Stomach (tissue), 9 donors: ENCODE results near the gene ARRDC2. TPM values are rescaled to one million over a fixed set of nuclear protein-coding genes. Genes with fewer than 3 reads are reported as not detected.
"Not testable (repeated sequence)": the region's sequence is repeated elsewhere in the genome, so short reads cannot be mapped to it uniquely, and the experiment has no call there.

ENCODE experiments used
- DNase-seq, 2 donors: peaks; one replicate each; pipeline versions ENCODE4 v3.0.0 to v3.0.0-alpha.2; 2013 to 2019
- H3K27ac ChIP-seq, 5 donors: fragments of 200-600 bp in 4 of 5; sonication (generic) in 4 of 5; one replicate each; pipeline ENCODE4 v1.5.1; 2013 to 2019; ENCODE audit warnings: mild to moderate bottlenecking in 1 of 5, moderate library complexity in 1 of 5
- H3K27me3 ChIP-seq, 3 donors: fragments of 200-600 bp; sonication (generic); one replicate each; pipeline ENCODE4 v1.5.1; 2017 to 2019; ENCODE audit warnings: mixed run types in 1 of 3
- H3K36me3 ChIP-seq, 4 donors: fragments of 200-600 bp; sonication (generic); 1 replicate in 3 of 4; 2 replicates in 1 of 4; pipeline ENCODE4 v1.5.1; 2016 to 2019
- H3K4me1 ChIP-seq, 4 donors: fragments of 200-600 bp; sonication (generic); one replicate each; pipeline ENCODE4 v1.5.1; 2016 to 2019
- H3K4me3 ChIP-seq, 4 donors: fragments of 200-600 bp; sonication (generic) in 3 of 4; one replicate each; pipeline ENCODE4 v1.5.1; 2016 to 2019; ENCODE audit warnings: mild to moderate bottlenecking in 1 of 4
- H3K9me3 ChIP-seq, 4 donors: fragments of 200-600 bp; sonication (generic); one replicate each; pipeline ENCODE4 v1.5.1; 2016 to 2019
- EP300 ChIP-seq: sonication (generic); formaldehyde crosslinking; IDR thresholded peaks from one replicate; pipeline ENCODE4 v1.6.1; 2017; ENCODE audit warnings: antibody characterized with exemption
- POLR2A ChIP-seq, 4 donors: fragments of 450-650 bp; IDR thresholded peaks; one replicate each; pipeline ENCODE4 v1.6.1; 2016; ENCODE audit warnings: antibody characterized with exemption in 4 of 4, control low read depth in 2 of 4, mild to moderate bottlenecking in 1 of 4, moderate library complexity in 1 of 4
- POLR2AphosphoS5 ChIP-seq, 3 donors: sonication (generic); formaldehyde crosslinking; IDR thresholded peaks; one replicate each; pipeline ENCODE4 v1.6.1; 2016; ENCODE audit warnings: antibody characterized with exemption in 3 of 3
- WGBS, 5 donors: extraction: QIAGEN DNeasy Blood & Tissue Kit in 3 of 5; methylation state at CpG; one replicate each; pipeline versions ENCODE4 v1.1.5 to v1.1.7; 2013 to 2018; 5-methylcytosine and 5-hydroxymethylcytosine counted together
- intact Hi-C: fragments of 100-400 bp; cut with DNase I; formaldehyde crosslinking; loops from one replicate; pipeline ENCODE4 v1.15.1; 2023; ENCODE audit warnings: low total_unique reads
- polyA plus RNA-seq, 3 donors: library from polyadenylated mRNA; stranded (reverse); fragments of 200-250 nt; gene quantifications; one replicate each; pipeline ENCODE4 v1.2.3, GENCODE V29; 2013
- total RNA-seq, 5 donors: library from RNA; depleted of rRNA; stranded (reverse); fragments of >200 nt; gene quantifications; one replicate each; pipeline versions ENCODE4 v1.1.0 to v1.2.3, GENCODE V29; 2014 to 2016
- TF ChIP-seq, protein P1 (sequence below), 7 experiments: fragments of 450-650 bp in 4 of 7; fragments of 200-600 bp in 3 of 7; sonication (generic) in 3 of 7; IDR thresholded peaks; one replicate each; pipeline ENCODE4 v1.5.1; 2016 to 2019; ENCODE audit warnings: antibody characterized with exemption in 7 of 7, control low read depth in 2 of 7, mild to moderate bottlenecking in 1 of 7
- donor health status: healthy with polysubstance abuse.
- donor health status: Bipolar disorder and iron deficiency.
- donor health status: healthy.

The ARRDC2 gene
- total and polyA plus RNA-seq, 8 donors = 19.8 to 130 (median 36.3) TPM

DNA sequence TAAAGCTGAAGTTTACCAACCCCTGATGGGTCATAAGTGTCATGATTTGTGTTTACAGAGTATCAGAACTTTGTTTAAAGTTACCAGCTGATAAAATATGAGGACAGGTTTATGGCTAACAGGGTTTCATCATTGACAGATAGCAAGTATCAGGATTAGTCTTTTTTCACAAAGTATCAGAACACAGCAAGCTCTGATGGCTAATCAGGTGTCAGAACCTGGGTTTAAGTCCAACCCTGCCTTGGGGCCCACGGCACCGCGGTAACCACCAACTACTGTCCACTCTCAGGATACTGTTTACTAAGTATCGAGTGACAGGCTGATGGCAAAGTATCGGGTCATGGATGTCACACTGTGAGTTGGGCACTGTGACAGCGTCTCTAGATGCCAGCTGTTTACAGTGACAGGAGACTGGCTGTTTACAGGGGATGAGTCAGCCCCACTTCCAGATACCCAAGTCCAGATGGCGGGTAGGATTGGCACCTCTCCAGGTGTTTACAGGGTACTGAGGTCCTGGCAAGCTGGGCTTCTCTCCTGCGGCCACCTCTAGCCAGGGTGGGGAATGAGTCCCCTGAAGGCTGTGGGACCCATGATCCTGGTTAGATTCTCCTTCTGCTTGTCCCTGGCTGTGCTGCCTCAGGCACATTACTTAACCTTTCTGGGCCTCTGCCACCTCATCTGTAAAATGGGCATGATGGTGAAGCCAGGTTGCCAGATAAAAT, 21.8 kb downstream of the ARRDC2 start:
- Histone ChIP-seq H3K4me1 (peaks cover 5 to 28% (median 11%) of the 10 kb centered on the region in 4 donors), H3K4me3 (no peak overlapping the region), H3K27ac (peak overlapping the region in 3 of 5 donors; percentile 26 to 42 (median 38)), H3K9me3 (no peaks in the 10 kb centered on the region), H3K36me3 (no peaks in the 10 kb centered on the region), H3K27me3 (no peaks in the 10 kb centered on the region)
- intact Hi-C loops = no loop called here
- TF ChIP-seq, protein P1, sequence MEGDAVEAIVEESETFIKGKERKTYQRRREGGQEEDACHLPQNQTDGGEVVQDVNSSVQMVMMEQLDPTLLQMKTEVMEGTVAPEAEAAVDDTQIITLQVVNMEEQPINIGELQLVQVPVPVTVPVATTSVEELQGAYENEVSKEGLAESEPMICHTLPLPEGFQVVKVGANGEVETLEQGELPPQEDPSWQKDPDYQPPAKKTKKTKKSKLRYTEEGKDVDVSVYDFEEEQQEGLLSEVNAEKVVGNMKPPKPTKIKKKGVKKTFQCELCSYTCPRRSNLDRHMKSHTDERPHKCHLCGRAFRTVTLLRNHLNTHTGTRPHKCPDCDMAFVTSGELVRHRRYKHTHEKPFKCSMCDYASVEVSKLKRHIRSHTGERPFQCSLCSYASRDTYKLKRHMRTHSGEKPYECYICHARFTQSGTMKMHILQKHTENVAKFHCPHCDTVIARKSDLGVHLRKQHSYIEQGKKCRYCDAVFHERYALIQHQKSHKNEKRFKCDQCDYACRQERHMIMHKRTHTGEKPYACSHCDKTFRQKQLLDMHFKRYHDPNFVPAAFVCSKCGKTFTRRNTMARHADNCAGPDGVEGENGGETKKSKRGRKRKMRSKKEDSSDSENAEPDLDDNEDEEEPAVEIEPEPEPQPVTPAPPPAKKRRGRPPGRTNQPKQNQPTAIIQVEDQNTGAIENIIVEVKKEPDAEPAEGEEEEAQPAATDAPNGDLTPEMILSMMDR (IDR thresholded peaks at IDR 0.05) = no peak
- TF ChIP-seq POLR2A (IDR thresholded peaks at IDR 0.05) (no peak), EP300 (no peak), POLR2AphosphoS5 (IDR thresholded peaks at IDR 0.05) (no peak)
- 23 to 33% (median 25%) methylated on average over 6 to 8 of the region's 8 CpGs for WGBS, 5 donors
- peak; percentile 51 to 61 for DNase-seq

DNA sequence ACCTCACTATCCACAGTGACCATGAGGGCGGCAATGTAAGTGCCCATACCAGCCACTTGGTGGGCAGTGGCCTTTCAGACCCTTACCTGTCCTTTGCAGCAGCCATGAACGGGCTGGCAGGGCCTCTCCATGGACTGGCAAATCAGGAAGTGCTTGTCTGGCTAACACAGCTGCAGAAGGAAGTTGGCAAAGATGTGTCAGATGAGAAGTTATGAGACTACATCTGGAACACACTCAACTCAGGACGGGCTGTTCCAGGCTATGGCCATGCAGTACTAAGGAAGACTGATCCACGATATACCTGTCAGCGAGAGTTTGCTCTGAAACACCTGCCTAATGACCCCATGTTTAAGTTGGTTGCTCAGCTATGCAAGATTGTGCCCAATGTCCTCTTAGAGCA, 23.4 kb downstream of the ARRDC2 start:
- H3K27me3 ChIP-seq, H3K27ac ChIP-seq, H3K36me3 ChIP-seq, intact Hi-C loops, H3K4me3 ChIP-seq, H3K9me3 ChIP-seq, DNase-seq: not testable (repeated sequence)
- WGBS, 5 donors = 69 to 77% (median 72%) methylated on average over 5 of the region's 5 CpGs
- H3K4me1 ChIP-seq = peaks cover 5 to 28% (median 11%) of the 10 kb centered on the region in 4 donors

DNA sequence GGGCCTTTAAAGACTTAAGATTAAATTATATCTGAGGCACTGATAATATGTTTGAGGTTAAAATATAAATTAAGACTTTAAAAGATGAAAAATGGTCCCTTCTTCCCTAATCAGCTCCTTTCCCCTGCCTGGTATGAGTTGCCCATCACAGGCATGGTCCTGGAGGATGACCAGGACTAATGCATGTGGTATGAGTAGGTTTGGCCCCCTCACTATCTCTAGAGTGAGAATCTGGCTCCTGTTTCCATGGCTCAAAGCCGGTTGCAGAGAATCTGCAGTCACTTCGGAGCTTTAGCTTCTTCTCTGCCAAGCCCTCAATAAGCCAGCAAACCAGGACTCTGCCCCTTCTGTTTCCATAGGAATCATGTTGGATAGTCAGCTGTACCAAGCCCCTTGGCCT, 24.1 kb downstream of the ARRDC2 start:
- H3K27ac ChIP-seq, H3K36me3 ChIP-seq, intact Hi-C loops, H3K9me3 ChIP-seq, DNase-seq, H3K4me3 ChIP-seq, H3K27me3 ChIP-seq: not testable (repeated sequence)
- H3K4me1 ChIP-seq = peaks cover 5 to 28% (median 11%) of the 10 kb centered on the region in 4 donors
- 75 to 87% (median 81%) methylated on average over 2 of the region's 2 CpGs for WGBS, 5 donors

DNA sequence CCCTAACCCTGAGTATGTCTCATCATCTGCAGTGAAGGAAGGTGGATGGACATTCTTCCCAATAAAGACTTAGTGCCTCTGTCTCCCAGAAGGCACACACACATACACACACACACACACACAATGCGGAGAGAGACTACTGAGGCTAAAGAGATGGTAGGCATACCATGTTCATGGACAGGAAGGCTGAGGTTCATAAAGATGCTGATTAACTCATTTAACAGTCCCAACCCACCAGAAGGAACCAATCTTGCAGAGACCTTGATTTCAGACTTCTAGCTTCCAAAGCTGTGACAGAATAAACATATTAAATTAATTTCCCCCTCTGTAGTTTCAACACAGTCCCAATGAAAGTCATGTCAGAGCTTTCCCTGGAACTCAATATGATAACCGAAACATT, 33.1 kb downstream of the ARRDC2 start:
- no peak for TF ChIP-seq POLR2AphosphoS5 (IDR thresholded peaks at IDR 0.05)
- TF ChIP-seq, protein P1 (IDR thresholded peaks at IDR 0.05) = no peak
- TF ChIP-seq POLR2A (IDR thresholded peaks at IDR 0.05) = no peak
- TF ChIP-seq EP300 = no peak
- no peak for DNase-seq
- intact Hi-C loops = no loop called here
- Histone ChIP-seq H3K36me3 (no peaks in the 10 kb centered on the region), H3K27me3 (no peaks in the 10 kb centered on the region), H3K4me3 (no peak overlapping the region), H3K9me3 (no peaks in the 10 kb centered on the region), H3K4me1 (peaks cover 17 to 22% (median 18%) of the 10 kb centered on the region in 4 donors), H3K27ac (no peak overlapping the region)
- WGBS, 5 donors = 70 to 99% (median 98%) methylated on average over 2 of the region's 2 CpGs

DNA sequence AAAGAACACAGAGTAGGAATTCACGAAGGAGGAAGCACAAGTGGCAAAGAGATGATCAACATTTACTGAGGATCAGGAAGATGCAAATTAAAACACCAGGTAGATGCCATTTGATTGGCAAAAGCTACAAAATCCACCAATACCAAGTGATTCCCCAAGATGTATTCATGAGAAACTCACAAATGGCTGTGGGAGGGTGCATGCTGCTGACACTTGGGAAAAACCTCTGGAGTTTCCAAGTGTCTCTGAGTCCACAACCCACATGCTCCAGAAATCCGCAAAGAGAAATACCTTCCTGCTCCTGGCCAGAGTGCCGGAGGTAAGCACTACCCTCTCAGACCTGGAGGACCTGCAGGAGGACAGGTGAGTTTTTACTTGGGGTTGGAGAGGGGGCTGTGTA, 35.7 kb downstream of the ARRDC2 start:
- Histone ChIP-seq H3K36me3 (no peaks in the 10 kb centered on the region), H3K4me3 (no peak overlapping the region), H3K27ac (no peak overlapping the region), H3K9me3 (no peaks in the 10 kb centered on the region), H3K4me1 (peaks cover 18 to 24% (median 22%) of the 10 kb centered on the region in 4 donors), H3K27me3 (no peaks in the 10 kb centered on the region)
- WGBS, 5 donors = 91 to 97% (median 92%) methylated on average over 3 of the region's 3 CpGs
- no peak for DNase-seq
- TF ChIP-seq EP300 (no peak), POLR2AphosphoS5 (IDR thresholded peaks at IDR 0.05) (no peak), POLR2A (IDR thresholded peaks at IDR 0.05) (no peak)
- TF ChIP-seq, protein P1 (IDR thresholded peaks at IDR 0.05) = no peak
- intact Hi-C loops = no loop called here
